Stimulated activated CD4-positive, alpha-beta T cell treated with anti-CD3 and anti-CD28 coated beads, Interleukin-12 subunit alpha, Interleukin-12 subunit beta, amount 100 ng/mL, for 24 hours (primary cell): ENCODE measurements around the gene CTBP1.

Experiments used
- DNase-seq, 2 experiments: peaks; one replicate each; pipeline ENCODE4 v3.0.0-alpha.2; 2020; ENCODE audit warnings: low read depth in 2 of 2

Gene CTBP1

GRCh38 chr4:1249731-1250526 lies 999 bp upstream of the CTBP1 start:
- DNase-seq: peak in 1 of 2 experiments; percentile 33

- DNase-seq: peak; percentile 56 to 73
Observed at GRCh38 chr4:1249148-1249730, 309 bp upstream of the CTBP1 start.

DNA sequence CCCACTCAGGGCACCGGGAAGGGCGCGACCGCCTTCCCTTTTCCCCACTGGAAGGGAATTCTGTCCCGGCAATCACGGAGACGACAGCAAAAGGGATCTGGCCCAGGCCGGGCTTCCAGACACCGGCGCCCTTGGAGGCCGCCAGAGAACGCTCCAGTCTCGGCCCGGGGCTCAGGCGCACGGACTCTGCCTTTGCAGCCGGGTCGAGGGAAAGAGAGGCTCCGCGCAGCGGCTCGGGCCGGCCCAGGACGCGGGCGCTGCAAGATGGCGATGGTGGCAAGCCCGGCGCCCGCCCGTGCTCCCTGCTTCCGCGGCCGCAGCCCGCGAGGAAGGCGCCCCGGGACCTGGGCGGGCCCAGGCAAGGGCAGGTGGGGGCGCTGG lies 1.1 kb downstream of the CTBP1 start:
- no peak for DNase-seq

- peak in 1 of 2 experiments; percentile 20 for DNase-seq
Observed at GRCh38 chr4:1246901-1247863, 1.7 kb downstream of the CTBP1 start.

GRCh38 chr4:1246111-1246881 lies 2.6 kb downstream of the CTBP1 start:
- no peak for DNase-seq

DNA sequence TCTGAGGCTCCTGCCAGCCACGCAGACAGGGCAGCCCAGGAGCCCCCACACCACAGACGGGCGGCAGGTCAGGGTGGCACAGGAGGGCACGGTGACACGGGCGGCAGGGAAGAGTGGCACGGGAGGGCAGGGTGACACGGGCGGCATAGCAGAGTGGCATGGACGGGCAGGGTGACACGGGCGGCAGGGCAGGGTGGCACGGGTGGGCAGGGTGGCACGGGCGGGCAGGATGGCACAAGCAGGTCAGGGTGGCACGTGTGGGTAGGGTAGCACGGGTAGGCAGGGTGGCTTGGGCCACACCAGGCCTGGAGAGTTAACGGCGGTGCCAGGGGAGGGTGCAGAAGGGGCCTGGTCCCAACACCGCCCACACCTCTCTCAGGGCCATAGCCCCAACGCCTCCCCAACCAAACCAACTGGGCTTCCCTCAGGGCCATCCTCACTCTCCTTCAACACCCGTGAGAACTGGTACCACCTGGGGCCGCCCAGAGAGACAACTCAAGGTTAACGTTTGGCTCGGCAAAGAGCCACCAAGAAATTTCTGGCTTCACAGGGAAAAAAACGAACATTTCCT lies 3.4 kb downstream of the CTBP1 start:
- no peak for DNase-seq

DNA sequence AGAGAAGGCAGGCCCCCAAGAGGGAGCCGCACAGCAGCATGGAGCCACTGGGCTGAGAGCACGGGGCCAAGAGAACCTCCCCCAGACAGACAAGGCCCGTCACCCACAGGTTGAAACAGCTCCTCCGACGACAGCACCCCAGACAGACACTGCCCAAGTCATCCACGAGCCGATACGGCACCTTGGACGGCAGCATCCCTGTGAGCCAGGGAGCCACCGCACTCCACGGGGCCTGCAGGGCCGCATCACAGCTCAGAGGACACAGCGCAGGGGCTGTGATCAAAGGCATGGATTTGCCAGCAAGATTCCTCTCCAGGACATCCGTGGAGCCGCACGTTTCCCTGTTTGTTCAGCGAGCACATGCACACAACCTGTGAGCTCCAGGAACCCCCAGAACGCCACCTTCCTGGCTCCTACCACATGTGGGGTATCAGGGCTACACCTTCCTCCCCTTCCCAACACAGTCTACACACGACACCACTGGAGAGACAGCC lies 3.9 kb downstream of the CTBP1 start:
- DNase-seq: no peak

GRCh38 chr4:1244081-1244977 lies 4.6 kb downstream of the CTBP1 start:
- DNase-seq: no peak

DNA sequence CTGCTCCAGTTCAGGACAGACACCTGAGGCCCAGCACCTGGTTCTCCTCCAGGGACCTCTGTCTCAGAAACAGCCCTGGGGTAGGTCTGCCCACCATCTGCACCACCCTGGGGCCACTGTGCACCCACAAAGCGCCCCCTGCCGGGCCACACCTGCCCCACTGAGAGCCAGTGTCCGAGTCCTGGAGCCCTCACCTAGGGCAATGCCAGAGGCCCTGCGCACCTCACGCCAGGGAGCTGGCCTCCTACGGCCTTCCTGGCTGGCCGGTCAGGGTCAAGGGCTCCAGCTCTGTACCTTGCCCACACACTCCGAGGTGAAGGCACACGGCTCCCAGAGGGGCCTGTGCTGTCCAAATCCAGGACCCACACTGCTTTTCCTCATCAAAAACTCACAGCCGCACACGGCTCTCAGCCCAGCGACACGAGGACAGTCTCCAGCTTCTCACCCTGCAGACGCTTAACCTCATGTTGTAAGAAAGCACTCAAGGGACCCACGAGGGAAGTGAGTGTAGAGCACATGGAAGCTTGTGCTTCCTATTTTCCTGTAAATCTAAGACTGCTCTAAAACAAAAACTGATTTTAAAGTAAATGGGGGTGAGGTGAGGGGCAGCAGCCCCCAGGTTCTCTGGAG lies 5.4 kb downstream of the CTBP1 start:
- DNase-seq: no peak

DNA sequence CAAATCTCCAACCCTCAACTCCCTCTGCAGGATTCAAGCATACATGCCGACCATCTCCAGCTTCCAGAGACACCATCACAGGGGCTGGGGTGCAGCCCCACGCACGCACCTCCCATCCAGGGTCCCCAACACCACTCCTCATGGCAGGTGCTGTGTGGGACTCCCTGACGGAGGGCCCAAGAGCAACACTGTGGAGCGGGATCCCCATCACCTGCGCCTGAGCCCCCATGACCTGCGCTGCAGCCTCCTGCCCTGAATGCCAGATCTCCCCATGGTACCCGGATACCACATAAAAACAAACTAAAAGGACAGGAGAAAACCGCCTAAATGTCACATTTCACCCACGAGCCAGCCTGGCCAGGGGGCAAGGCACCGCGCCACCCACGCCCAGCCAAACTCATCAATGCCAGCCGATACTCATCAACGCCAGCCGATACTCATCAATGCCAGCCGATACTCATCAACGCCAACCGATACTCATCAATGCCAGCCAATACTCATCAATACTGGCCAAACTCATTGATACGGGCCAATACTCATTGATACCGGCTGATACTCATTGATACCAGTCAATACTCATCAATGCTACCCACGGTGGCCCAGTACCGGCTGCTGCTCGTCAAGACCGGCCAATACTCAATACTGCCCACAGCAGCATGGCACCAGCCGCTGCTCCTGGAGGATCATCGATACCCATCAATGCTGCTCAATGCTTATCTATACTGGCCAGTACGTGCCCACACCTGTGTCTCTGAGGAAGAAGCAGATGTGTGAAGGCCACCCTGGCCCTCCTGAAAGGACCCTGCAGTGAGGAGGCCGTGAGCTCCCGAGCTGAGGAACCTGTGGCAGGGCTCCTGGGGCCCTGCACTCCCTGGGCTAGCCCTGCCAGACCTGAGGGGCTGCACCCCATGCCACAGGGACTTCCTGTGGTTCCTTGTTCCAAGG lies 6.2 kb downstream of the CTBP1 start:
- no peak for DNase-seq

DNA sequence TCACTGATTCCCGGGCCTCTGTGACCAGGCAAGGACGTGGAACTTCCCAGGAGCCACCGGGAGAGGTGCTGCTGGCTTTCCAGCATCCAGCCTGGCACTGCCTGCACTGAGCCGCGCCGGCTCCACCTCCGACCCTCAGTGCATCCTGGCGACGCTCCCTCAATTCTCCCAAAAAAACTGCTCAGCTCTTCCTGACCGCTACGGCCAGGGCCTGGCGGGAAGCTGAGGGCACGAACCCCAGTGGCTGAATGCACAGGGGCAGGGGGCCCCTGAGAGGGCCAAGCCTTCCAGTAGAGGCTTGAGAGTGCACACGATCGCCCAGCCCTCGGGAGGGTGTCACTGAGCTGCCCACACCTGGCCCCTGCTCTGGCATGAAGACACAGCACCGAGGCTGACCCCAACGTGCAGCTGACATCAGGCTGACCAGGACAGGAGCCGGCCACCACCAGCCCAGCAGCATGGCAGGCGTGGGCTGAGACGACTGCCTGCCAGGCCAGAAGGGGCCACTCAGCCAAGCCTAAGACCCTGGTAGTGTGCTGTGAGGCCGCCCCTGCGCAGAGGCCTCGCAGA lies 6.9 kb downstream of the CTBP1 start:
- no peak for DNase-seq

GRCh38 chr4:1241466-1241935 lies 7.4 kb downstream of the CTBP1 start:
- DNase-seq: no peak

DNA sequence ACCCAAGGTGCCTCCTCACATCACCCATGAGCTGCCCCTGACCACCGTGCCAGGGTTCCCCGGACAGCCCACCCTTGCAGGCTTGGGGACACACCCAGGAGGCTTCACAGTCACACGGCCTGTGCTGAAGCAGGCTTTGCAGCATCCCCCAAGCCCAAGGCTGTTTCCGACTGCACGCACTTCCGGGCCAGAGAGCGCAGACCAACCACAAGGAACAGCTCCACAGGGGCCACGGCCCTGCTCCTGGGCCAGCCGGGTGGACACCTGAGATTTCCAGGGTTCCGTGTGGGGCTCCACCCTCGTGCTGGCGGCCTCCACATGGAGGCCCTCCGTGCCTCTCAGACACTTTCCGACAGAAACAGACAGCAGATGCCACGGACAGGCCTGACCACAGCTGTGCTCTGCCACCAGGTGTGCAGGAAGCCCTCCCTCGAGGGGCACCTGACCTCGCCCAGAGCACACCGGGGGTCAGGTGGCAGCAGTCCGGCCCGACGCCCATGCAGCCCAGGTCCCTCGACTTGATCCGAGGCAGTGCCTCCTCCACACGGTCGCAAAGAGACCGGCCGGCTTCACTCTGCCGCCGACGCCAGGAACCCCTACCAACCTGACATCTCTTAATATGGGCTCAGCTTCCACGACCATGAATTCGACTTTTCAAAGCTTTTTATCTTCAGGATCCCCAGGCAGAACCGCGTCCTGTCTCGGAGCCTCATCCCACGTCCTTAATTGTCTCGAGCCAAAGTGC lies 8.0 kb downstream of the CTBP1 start:
- DNase-seq: no peak

GRCh38 chr4:1239950-1240307 lies 9.0 kb downstream of the CTBP1 start:
- no peak for DNase-seq

- no peak for DNase-seq
Observed at GRCh38 chr4:1239141-1239949, 9.6 kb downstream of the CTBP1 start.

- DNase-seq: no peak
Observed at GRCh38 chr4:1238676-1239000, 10.3 kb downstream of the CTBP1 start.
